Neural progenitor cell (in vitro differentiated cells): ENCODE results near the gene SEZ6L2. TPM values are rescaled to one million over a fixed set of nuclear protein-coding genes. Genes with fewer than 3 reads are reported as not detected.

Experiments
- DNase-seq: peaks from one replicate; pipeline ENCODE4 v3.0.0-alpha.2; 2016; ENCODE audit warnings: low spot score
- H2AFZ ChIP-seq: fragments of 200-600 bp; sonication (generic); replicated peaks from 2 replicates; pipeline ENCODE4 v1.6.1; 2016; ENCODE audit warnings: antibody characterized with exemption
- H3F3A ChIP-seq: fragments of 200-600 bp; sonication (generic); 2 replicates; pipeline ENCODE4 v1.6.1; 2016; ENCODE audit warnings: antibody characterized with exemption, low read depth
- H3K27ac ChIP-seq: fragments of 200-600 bp; sonication (generic); 2 replicates; pipeline ENCODE4 v1.5.1; 2016; ENCODE audit warnings: mild to moderate bottlenecking
- H3K27me3 ChIP-seq: fragments of 200-600 bp; sonication (generic); 2 replicates; pipeline ENCODE4 v1.6.1; 2016; ENCODE audit warnings: mild to moderate bottlenecking, moderate library complexity
- H3K36me3 ChIP-seq: fragments of 200-600 bp; sonication (generic); 2 replicates; pipeline ENCODE4 v1.5.1; 2016
- H3K4me1 ChIP-seq: fragments of 200-600 bp; sonication (generic); 2 replicates; pipeline ENCODE4 v1.6.1; 2016; ENCODE audit warnings: mixed run types
- H3K4me2 ChIP-seq: fragments of 200-600 bp; sonication (generic); 2 replicates; pipeline ENCODE4 v1.6.1; 2016
- H3K4me3 ChIP-seq: fragments of 200-600 bp; sonication (generic); 2 replicates; pipeline ENCODE4 v1.5.1; 2016
- H3K79me2 ChIP-seq: fragments of 200-600 bp; sonication (generic); 2 replicates; pipeline ENCODE4 v1.6.1; 2016; ENCODE audit warnings: low read depth
- H3K9ac ChIP-seq: fragments of 200-600 bp; sonication (generic); 2 replicates; pipeline ENCODE4 v1.6.1; 2016
- H3K9me3 ChIP-seq: fragments of 200-600 bp; sonication (generic); 2 replicates; pipeline ENCODE4 v1.5.1; 2016; ENCODE audit warnings: low read depth
- H4K20me1 ChIP-seq: fragments of 200-600 bp; sonication (generic); 2 replicates; pipeline ENCODE4 v1.6.1; 2016; ENCODE audit warnings: low read depth
- H3K27ac Mint-ChIP-seq: 3 replicates; pipeline ENCODE4 v1.8.0; 2021; ENCODE audit warnings: mixed read lengths
- H3K27me3 Mint-ChIP-seq: 2 replicates; pipeline ENCODE4 v1.8.0; 2022; ENCODE audit warnings: low read depth, mild to moderate bottlenecking, inconsistent platforms, moderate library complexity, mixed read lengths; ENCODE audit not compliant: insufficient read depth
- H3K36me3 Mint-ChIP-seq: 3 replicates; pipeline ENCODE4 v1.8.0; 2021; ENCODE audit warnings: mixed read lengths
- H3K4me1 Mint-ChIP-seq: 3 replicates; pipeline ENCODE4 v1.8.0; 2021; ENCODE audit warnings: mixed read lengths
- H3K4me3 Mint-ChIP-seq: 3 replicates; pipeline ENCODE4 v1.8.0; 2021; ENCODE audit warnings: mild to moderate bottlenecking, moderate library complexity, mixed read lengths
- H3K9me3 Mint-ChIP-seq: 3 replicates; pipeline ENCODE4 v1.8.0; 2020; ENCODE audit warnings: mixed read lengths
- EZH2 ChIP-seq: fragments of 200-600 bp; sonication (generic); IDR thresholded peaks from 2 replicates; pipeline ENCODE4 v1.6.1; 2017; ENCODE audit warnings: antibody characterized with exemption, mild to moderate bottlenecking, moderate library complexity
- EZH2phosphoT487 ChIP-seq: fragments of 200-600 bp; sonication (generic); IDR thresholded peaks from 2 replicates; pipeline ENCODE4 v1.6.1; 2017; ENCODE audit warnings: antibody characterized with exemption
- total RNA-seq: library from RNA; depleted of rRNA; stranded (reverse); fragments of >200 nt; gene quantifications from 2 replicates; pipeline ENCODE4 v1.2.3, GENCODE V29; 2015; ENCODE audit warnings: low replicate concordance
- TF ChIP-seq, protein P1 (sequence below): fragments of 200-600 bp; sonication (generic); IDR thresholded peaks from 2 replicates; pipeline ENCODE4 v1.5.1; 2017; ENCODE audit warnings: antibody characterized with exemption, mild to moderate bottlenecking

SEZ6L2 gene
- total RNA-seq, 1 donor from 2014 or later: 11.7 TPM

GRCh38 chr16:29903590-29903989 is 4.2 kb upstream of the SEZ6L2 start:
- Histone ChIP-seq H3K27ac (no peak overlapping the region), H2AFZ (no peak overlapping the region), H4K20me1 (peaks cover 3% of the 10 kb centered on the region), H3K4me1 (peaks cover under 1% of the 10 kb centered on the region), H3K27me3 (peaks cover 12% of the 10 kb centered on the region), H3K36me3 (no peaks in the 10 kb centered on the region), H3F3A (peaks cover 16% of the 10 kb centered on the region), H3K4me3 (no peak overlapping the region), H3K4me2 (no peak overlapping the region), H3K79me2 (no peaks in the 10 kb centered on the region), H3K9me3 (no peaks in the 10 kb centered on the region), H3K9ac (no peak overlapping the region)
- Mint-ChIP-seq H3K27me3 (peaks cover 20% of the 10 kb centered on the region), H3K36me3 (no peaks in the 10 kb centered on the region), H3K4me1 (peaks cover 5% of the 10 kb centered on the region), H3K9me3 (no peaks in the 10 kb centered on the region), H3K27ac (peak overlapping the region; percentile 11), H3K4me3 (no peak overlapping the region)
- TF ChIP-seq, protein P1, sequence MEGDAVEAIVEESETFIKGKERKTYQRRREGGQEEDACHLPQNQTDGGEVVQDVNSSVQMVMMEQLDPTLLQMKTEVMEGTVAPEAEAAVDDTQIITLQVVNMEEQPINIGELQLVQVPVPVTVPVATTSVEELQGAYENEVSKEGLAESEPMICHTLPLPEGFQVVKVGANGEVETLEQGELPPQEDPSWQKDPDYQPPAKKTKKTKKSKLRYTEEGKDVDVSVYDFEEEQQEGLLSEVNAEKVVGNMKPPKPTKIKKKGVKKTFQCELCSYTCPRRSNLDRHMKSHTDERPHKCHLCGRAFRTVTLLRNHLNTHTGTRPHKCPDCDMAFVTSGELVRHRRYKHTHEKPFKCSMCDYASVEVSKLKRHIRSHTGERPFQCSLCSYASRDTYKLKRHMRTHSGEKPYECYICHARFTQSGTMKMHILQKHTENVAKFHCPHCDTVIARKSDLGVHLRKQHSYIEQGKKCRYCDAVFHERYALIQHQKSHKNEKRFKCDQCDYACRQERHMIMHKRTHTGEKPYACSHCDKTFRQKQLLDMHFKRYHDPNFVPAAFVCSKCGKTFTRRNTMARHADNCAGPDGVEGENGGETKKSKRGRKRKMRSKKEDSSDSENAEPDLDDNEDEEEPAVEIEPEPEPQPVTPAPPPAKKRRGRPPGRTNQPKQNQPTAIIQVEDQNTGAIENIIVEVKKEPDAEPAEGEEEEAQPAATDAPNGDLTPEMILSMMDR: no peak
- TF ChIP-seq EZH2phosphoT487 (no peak), EZH2 (no peak)
- no peak for DNase-seq

- Histone ChIP-seq H3K79me2 (no peaks in the 10 kb centered on the region), H3K27ac (no peak overlapping the region), H3K36me3 (no peaks in the 10 kb centered on the region), H3K4me2 (no peak overlapping the region), H3K27me3 (peaks cover 12% of the 10 kb centered on the region), H3K9ac (no peak overlapping the region), H3K4me3 (no peak overlapping the region), H4K20me1 (peaks cover 17% of the 10 kb centered on the region), H2AFZ (no peak overlapping the region), H3F3A (peaks cover 13% of the 10 kb centered on the region), H3K4me1 (peaks cover 10% of the 10 kb centered on the region), H3K9me3 (no peaks in the 10 kb centered on the region)
- Mint-ChIP-seq H3K4me3 (peak overlapping the region; percentile 10), H3K9me3 (no peaks in the 10 kb centered on the region), H3K4me1 (peaks cover 14% of the 10 kb centered on the region), H3K27ac (no peak overlapping the region), H3K27me3 (peaks cover 26% of the 10 kb centered on the region), H3K36me3 (no peaks in the 10 kb centered on the region)
- TF ChIP-seq EZH2phosphoT487: no peak
- no peak for TF ChIP-seq EZH2
- TF ChIP-seq, protein P1: no peak
- no peak for DNase-seq
Observed at GRCh38 chr16:29901607-29901945, 2.2 kb upstream of the SEZ6L2 start.

DNA sequence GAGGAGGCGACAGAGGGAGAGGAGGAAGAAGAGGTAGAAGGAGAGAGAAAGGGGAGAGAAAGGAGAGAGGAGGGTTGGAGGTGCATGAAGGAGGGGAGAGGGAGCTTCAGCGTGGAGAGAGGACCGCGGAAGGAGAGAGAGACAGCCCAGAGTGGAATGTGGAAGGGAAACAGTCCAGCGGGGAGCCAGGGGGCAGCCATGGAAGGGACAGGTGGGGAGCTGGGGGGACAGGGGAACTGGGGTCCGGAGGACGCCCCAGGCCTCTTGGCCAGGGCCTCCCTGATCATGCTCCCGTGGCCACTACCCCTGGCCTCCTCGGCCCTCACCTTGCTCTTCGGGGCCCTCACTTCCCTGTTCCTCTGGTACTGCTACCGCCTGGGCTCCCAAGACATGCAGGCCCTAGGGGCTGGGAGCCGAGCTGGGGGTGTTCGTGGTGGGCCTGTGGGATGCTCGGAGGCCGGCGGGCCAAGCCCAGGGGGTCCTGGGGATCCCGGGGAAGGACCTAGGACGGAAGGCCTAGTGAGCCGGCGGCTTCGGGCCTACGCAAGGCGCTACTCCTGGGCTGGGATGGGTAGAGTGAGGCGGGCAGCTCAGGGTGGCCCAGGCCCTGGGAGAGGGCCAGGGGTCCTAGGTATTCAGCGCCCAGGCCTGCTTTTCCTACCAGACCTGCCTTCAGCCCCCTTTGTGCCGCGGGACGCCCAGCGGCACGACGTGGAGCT is 1.7 kb upstream of the SEZ6L2 start:
- Histone ChIP-seq H3F3A (peaks cover 13% of the 10 kb centered on the region), H3K27me3 (peaks cover 12% of the 10 kb centered on the region), H3K4me3 (peak overlapping the region; percentile 64), H3K9me3 (no peaks in the 10 kb centered on the region), H3K27ac (no peak overlapping the region), H3K36me3 (no peaks in the 10 kb centered on the region), H3K9ac (no peak overlapping the region), H3K4me1 (peaks cover 10% of the 10 kb centered on the region), H2AFZ (peak overlapping the region; percentile 75), H3K79me2 (no peaks in the 10 kb centered on the region), H3K4me2 (peak overlapping the region; percentile 88), H4K20me1 (peaks cover 17% of the 10 kb centered on the region)
- no peaks in the 10 kb centered on the region for H3K36me3 Mint-ChIP-seq
- H3K9me3 Mint-ChIP-seq: no peaks in the 10 kb centered on the region
- peak; percentile 31 for DNase-seq
- no peak overlapping the region for H3K27ac Mint-ChIP-seq
- H3K4me3 Mint-ChIP-seq: peak overlapping the region; percentile 84
- TF ChIP-seq, protein P1: no peak
- TF ChIP-seq EZH2 (no peak), EZH2phosphoT487 (no peak)
- peaks cover 23% of the 10 kb centered on the region for H3K27me3 Mint-ChIP-seq
- H3K4me1 Mint-ChIP-seq: peaks cover 14% of the 10 kb centered on the region
